Stimulated activated CD4-positive, alpha-beta T cell treated with anti-CD3 and anti-CD28 coated beads, Interleukin-12 subunit alpha, Interleukin-12 subunit beta, amount 100 ng/mL, for 4 hours (primary cell): Measurements from ENCODE around the gene BCL6.
"Not testable (repeated sequence)": the region's sequence is repeated elsewhere in the genome, so short reads cannot be mapped to it uniquely, and the experiment has no call there.

Source experiments
- DNase-seq: peaks from one replicate; pipeline ENCODE4 v3.0.0-alpha.2; 2020

BCL6 gene

DNA sequence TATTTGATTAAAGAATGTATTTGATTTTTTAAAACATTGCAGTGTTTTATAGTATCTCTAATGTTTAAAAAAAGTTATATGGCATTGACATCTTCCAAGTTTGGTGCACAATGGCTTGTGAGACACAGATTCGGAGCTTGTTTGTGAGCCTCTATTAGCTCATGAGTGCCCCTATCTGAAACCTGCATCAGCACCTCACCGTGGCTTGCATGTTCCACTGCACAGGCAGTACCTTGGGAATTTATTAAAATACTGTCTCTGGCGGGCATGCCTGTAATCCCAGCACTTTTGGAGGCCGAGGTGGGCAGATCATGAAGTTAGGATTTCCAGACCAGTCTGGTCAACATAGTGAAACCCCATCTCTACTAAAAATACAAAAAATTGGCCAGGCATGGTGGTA lies 36.1 kb downstream of the BCL6 start:
- DNase-seq, result no peak

- DNase-seq, result no peak
Measured at GRCh38 chr3:187708696-187709095, 36.6 kb downstream of the BCL6 start.

- DNase-seq, result no peak
Measured at GRCh38 chr3:187706971-187707370, 38.3 kb downstream of the BCL6 start.

GRCh38 chr3:187705164-187705563 lies 40.1 kb downstream of the BCL6 start:
- DNase-seq, result no peak

DNA sequence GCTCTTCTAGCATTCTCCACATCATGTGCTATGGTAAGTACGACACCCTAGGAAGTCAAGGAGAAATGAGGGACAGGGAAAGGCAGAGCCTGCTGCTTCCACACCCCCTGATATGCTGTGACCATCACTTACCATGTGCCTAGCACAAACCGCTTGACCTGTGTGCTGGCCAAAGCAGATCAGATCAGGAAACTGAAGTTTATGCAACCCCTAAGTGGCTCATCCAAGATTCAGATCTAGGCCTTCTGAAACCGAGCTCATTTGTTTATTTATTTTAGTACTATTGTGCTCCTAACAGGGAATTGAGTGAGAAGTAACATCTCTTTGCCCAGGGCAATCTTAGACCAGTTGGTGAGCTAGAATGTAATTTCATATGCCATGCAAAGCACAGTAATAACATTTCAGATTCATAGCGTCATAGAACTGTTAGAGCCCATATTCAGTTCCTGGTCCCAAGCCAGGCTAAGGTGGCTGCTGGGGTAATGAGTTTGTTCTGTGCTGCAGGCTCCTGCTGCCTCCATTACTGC lies 42.7 kb downstream of the BCL6 start, which contains the start of gene RTP2:
Gene RTP2 (minus strand): TSS at position 51 of the 527 bp plus-strand sequence. CDS start 429 bp downstream, outside the sequence.
- no peak for DNase-seq

DNA sequence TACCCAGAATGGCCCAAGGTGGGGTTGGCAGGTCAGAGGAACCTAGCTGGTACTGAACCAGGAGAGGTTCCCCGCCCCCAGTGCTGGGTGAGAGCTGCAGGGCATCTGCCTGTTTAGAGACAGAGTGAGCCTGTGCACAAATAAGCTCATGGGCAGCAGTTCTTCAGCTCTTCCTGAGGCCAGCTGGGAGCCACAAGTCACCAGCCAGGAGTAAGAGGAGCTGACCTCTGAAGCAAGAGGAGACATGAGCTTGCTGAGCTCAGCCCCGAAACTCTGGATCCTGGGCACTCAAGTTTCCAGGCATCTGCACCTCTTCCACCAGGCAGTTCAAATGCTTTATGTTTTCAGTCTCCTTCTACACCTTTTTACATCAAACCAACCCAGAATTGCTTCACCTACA lies 45.0 kb downstream of the BCL6 start:
- no peak for DNase-seq

GRCh38 chr3:187698499-187699399 lies 46.5 kb downstream of the BCL6 start:
- no peak for DNase-seq

- DNase-seq, result no peak
Measured at GRCh38 chr3:187696021-187696420, 49.2 kb downstream of the BCL6 start.

GRCh38 chr3:187695449-187695848 lies 49.8 kb downstream of the BCL6 start:
- no peak for DNase-seq

GRCh38 chr3:187694801-187695200 lies 50.5 kb downstream of the BCL6 start:
- no peak for DNase-seq

GRCh38 chr3:187693431-187693830 lies 51.8 kb downstream of the BCL6 start:
- no peak for DNase-seq

DNA sequence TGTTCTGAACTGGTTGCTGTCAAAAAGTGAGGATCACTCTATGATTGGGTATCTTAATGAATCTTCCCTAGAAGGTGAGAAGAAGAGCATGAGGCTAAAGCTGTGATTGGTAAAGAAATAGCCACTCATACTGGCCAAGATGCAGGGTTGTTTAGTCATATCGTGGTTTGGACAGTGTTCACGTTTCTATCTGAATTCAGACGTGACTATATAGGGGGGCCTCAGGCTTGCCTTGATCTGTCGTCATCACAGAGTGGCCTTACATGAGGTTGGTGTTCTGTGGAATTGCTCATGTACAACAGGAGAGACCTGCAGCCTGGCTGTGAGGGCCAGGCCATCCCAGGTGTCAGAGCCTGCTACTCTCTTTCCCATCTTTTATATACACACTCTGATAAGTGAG lies 55.3 kb downstream of the BCL6 start:
- no peak for DNase-seq

DNA sequence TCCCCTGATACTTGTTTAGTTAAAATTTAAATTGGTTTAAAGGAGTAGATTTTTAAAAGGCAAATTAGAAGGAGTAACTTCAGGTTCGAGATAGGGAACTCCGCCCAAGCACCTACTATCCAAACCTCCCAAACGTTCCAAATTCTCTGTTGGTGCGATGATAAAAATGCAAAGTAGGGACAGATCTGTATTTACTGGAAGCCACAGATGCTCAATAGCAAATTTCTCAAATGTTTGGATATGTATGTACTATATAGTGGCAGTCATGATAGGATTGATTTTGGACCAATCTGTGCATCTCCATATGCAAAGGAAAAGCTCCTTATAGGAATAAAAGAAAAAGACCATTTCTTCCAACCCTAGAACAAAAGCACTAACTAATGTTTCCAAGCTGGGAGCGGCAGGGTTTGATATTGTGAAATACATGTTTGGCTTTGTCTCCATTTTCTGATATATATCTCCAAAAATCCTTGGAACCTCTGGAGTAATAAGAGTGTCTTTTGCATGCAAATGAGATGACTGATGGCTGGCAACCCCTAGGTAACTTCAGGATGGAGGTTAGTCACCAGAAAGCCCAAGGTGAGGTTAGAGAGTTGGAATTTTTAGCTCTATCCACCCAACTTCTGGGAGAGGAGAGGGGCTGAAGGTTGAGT lies 58.5 kb downstream of the BCL6 start:
- no peak for DNase-seq

GRCh38 chr3:187685948-187686347 lies 59.3 kb downstream of the BCL6 start:
- DNase-seq, result no peak

GRCh38 chr3:187684880-187685279 lies 60.4 kb downstream of the BCL6 start:
- no peak for DNase-seq

GRCh38 chr3:187684444-187684843 lies 60.8 kb downstream of the BCL6 start:
- no peak for DNase-seq

DNA sequence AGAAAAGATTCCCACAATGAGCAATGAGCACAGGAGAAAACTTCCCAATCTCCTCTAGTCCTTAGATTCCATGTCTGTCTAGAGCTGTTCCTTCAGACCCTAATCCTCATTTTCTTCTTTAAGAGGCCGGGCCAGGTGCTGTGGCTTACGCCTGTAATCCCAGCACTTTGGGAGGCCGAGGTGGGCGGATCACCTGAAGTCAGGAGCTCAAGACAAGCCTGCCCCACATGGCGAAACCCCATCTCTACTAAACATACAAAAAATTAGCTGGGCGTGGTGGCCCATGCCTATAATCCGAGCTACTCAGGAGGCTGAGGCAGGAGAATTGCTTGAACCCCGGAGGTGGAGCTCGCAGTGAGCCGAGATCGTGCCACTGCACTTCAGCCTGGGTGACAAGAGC lies 63.5 kb downstream of the BCL6 start:
- DNase-seq, result not testable (repeated sequence)

GRCh38 chr3:187679638-187680396 lies 65.5 kb downstream of the BCL6 start:
- DNase-seq, result peak; percentile 69

DNA sequence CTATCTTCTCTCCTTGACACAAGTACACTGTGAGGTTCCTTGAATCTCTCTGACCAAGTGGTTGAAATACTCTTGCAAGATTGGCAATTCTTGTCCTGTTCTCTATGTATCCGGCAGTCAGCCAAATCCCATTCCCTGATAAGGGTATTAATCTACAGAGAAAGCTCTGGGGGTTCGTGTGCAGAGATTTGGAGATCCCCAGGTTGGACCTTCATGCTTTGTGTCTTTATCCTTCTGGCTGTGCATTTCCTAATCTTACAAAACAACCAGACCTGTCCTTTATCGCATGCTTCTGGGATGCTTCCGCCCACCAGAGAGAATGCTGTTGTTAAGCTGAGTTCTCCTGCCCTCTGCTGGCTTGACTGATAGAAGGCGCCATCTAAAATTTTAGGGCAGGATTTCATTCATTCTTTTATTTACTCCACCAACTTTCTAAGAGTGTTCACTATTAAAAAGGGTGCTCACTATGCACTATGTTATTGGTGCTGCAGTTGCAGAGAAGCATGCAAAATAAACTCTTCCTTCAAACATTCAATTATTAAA lies 66.5 kb downstream of the BCL6 start:
- peak; percentile 4 for DNase-seq

DNA sequence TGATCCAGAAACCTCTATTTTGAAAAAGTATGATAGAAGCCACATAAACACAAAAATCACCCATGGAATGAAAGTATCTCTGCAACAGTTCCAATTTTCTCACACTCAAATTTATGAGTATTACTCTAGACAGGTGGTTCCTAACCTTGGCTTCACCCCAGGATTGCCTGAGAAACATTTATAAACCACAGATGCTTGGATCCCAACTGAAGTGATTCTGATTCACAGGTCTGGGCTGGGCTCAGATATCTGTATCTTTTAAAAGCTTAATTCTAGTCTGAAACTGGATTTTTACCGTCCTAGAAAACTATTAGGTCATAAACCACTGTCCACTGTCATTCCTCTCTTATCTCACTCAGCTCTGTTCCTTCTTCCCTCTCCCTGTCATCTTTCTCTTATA lies 67.7 kb downstream of the BCL6 start:
- no peak for DNase-seq

DNA sequence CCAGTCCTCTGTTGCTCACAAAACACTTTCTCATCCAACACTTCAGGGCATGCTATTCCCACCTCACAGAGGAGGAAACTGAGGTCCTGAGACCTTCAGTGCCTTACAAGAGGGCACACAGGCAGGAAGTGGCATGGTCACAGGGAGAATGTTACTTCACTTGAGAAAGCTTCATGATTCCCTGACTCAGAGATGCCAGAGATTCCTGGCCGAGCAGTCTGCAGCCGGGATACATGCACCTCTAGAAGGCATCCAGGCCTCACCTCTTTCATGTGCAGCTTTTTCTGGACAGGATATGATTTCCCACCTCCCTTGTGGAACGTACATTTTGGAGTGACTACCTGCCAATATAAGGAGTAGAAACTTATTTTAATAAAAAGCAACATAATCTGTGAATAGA lies 72.3 kb downstream of the BCL6 start:
- DNase-seq, result no peak
